VCaP (cell line): ENCODE measurements around the gene BUD13.

Experiments used
- H3K27ac ChIP-seq: fragments of 450-650 bp; 2 replicates; pipeline ENCODE4 v1.5.1; 2017
- CTCF ChIP-seq: fragments of 450-650 bp; conservative IDR thresholded peaks from 2 replicates; pipeline ENCODE4 v1.5.1; 2017; ENCODE audit warnings: mild to moderate bottlenecking, moderate library complexity

BUD13 gene

GRCh38 chr11:116786966-116787365, 14.2 kb upstream of the BUD13 start:
- TF ChIP-seq CTCF = no peak
- peak overlapping the region; percentile 76; the same call in 1 of the 2 replicates for H3K27ac ChIP-seq

GRCh38 chr11:116786326-116786725, 13.5 kb upstream of the BUD13 start:
- no peak overlapping the region for H3K27ac ChIP-seq
- no peak for TF ChIP-seq CTCF

- no peak overlapping the region for H3K27ac ChIP-seq
- no peak for TF ChIP-seq CTCF
Measured at GRCh38 chr11:116782728-116783127, 9.9 kb upstream of the BUD13 start.

- TF ChIP-seq CTCF = no peak
- no peak overlapping the region for H3K27ac ChIP-seq
Measured at GRCh38 chr11:116778556-116778955, 5.8 kb upstream of the BUD13 start.

GRCh38 chr11:116777056-116777455, 4.3 kb upstream of the BUD13 start:
- no peak overlapping the region for H3K27ac ChIP-seq
- TF ChIP-seq CTCF = no peak

- no peak for TF ChIP-seq CTCF
- H3K27ac ChIP-seq = no peak overlapping the region
Measured at GRCh38 chr11:116776522-116776984, 3.8 kb upstream of the BUD13 start.

GRCh38 chr11:116775975-116776374, 3.2 kb upstream of the BUD13 start:
- no peak for TF ChIP-seq CTCF
- no peak overlapping the region for H3K27ac ChIP-seq

GRCh38 chr11:116774661-116775060, 1.9 kb upstream of the BUD13 start:
- no peak for TF ChIP-seq CTCF
- H3K27ac ChIP-seq = no peak overlapping the region
